22Rv1 (cell line): ENCODE measurements around the gene PHTF2.

Source experiments
- H3K27ac ChIP-seq: fragments of 450-650 bp; 2 replicates; pipeline ENCODE4 v1.5.1; 2017
- CTCF ChIP-seq: fragments of 450-650 bp; IDR thresholded peaks from 2 replicates; pipeline ENCODE4 v1.5.1; 2017; ENCODE audit warnings: mild to moderate bottlenecking
- ZFX ChIP-seq: fragments of 450-650 bp; IDR thresholded peaks from 2 replicates; pipeline ENCODE4 v1.6.1; 2017; ENCODE audit warnings: antibody characterized with exemption, borderline replicate concordance

The PHTF2 gene

GRCh38 chr7:77971726-77972125 lies 173.2 kb downstream of the PHTF2 start:
- H3K27ac ChIP-seq = no peak overlapping the region
- no peak for TF ChIP-seq ZFX
- no peak for TF ChIP-seq CTCF

- no peak for TF ChIP-seq CTCF
- TF ChIP-seq ZFX = no peak
- no peak overlapping the region for H3K27ac ChIP-seq
Observed at GRCh38 chr7:77975672-77976480, 177.3 kb downstream of the PHTF2 start.

- TF ChIP-seq CTCF (no peak), ZFX (no peak)
- H3K27ac ChIP-seq = no peak overlapping the region
Observed at GRCh38 chr7:77979219-77979618, 180.6 kb downstream of the PHTF2 start.

GRCh38 chr7:77980087-77980713 lies 181.6 kb downstream of the PHTF2 start:
- TF ChIP-seq ZFX (no peak), CTCF (no peak)

GRCh38 chr7:77982926-77983550 lies 184.5 kb downstream of the PHTF2 start:
- TF ChIP-seq ZFX (no peak), CTCF (no peak)
- no peak overlapping the region for H3K27ac ChIP-seq

More at GRCh38 chr7:77980087-77980713, 181.6 kb downstream of the PHTF2 start:
- H3K27ac ChIP-seq = no peak overlapping the region

GRCh38 chr7:77983973-77984372 lies 185.4 kb downstream of the PHTF2 start:
- no peak overlapping the region for H3K27ac ChIP-seq
- TF ChIP-seq CTCF (no peak), ZFX (no peak)
